B cell (primary cell): Measurements from ENCODE around the gene B4GALT7. TPM values are rescaled to one million over a fixed set of nuclear protein-coding genes. Genes with fewer than 3 reads are reported as not detected.

Experiments
- ATAC-seq: fragments of 200-7000 bp; cut with Tn5 transposase; one replicate; pipeline ENCODE4 v1.10.0; 2021; ENCODE audit warnings: low read depth, mild to moderate bottlenecking, moderate number of reproducible peaks, moderate library complexity
- CTCF ChIA-PET: fragments of 350-600 bp; sonication (Branson Sonifier 250); formaldehyde crosslinking; loops from one replicate; lab custom pipeline; 2021; ENCODE audit warnings: antibody characterized with exemption, inconsistent platforms; lab: Charles Lee
- POLR2A ChIA-PET: fragments of 350-600 bp; sonication (Branson Sonifier 250); formaldehyde crosslinking; loops from one replicate; lab custom pipeline; 2021; ENCODE audit warnings: antibody characterized with exemption; lab: Charles Lee
- DNase-seq: peaks from one replicate; pipeline ENCODE4 v3.0.0; 2013
- H2AFZ ChIP-seq: 2 replicates; pipeline ENCODE4 v1.6.1; 2012; ENCODE audit warnings: mild to moderate bottlenecking, low read depth, low read length; ENCODE audit not compliant: insufficient read depth, poor library complexity, severe bottlenecking
- H3K27ac ChIP-seq, 2 donors: 1 replicate in 1 of 2; 2 replicates in 1 of 2; pipeline ENCODE4 v1.5.1; 2012 to 2013; ENCODE audit warnings: low read length in 2 of 2, mild to moderate bottlenecking in 2 of 2, moderate library complexity in 1 of 2
- H3K27me3 ChIP-seq, 4 experiments: fragments of 200-600 bp in 1 of 4; sonication (generic) in 1 of 4; replicated peaks in 1 of 4; 1 replicate in 2 of 4; 2 replicates in 2 of 4; pipeline versions ENCODE4 v1.6.1 to v1.7.0; 2013 to 2016; ENCODE audit warnings: low read length in 3 of 4, mild to moderate bottlenecking in 2 of 4, mixed read lengths in 1 of 4, moderate library complexity in 1 of 4; ENCODE audit not compliant: insufficient read depth in 4 of 4, control insufficient read depth in 3 of 4; ENCODE audit errors: control extremely low read depth in 1 of 4
- H3K36me3 ChIP-seq, 2 experiments: replicated peaks in 1 of 2; 1 replicate in 1 of 2; 2 replicates in 1 of 2; pipeline versions ENCODE4 v1.6.1 to v1.7.1; 2013; ENCODE audit warnings: low read length in 1 of 2; ENCODE audit not compliant: insufficient read depth in 2 of 2, control insufficient read depth in 1 of 2; ENCODE audit errors: control extremely low read depth in 1 of 2, extremely low read depth in 1 of 2
- H3K4me1 ChIP-seq, 2 donors: fragments of 200-600 bp in 1 of 2; sonication (generic) in 1 of 2; 1 replicate in 1 of 2; 2 replicates in 1 of 2; pipeline versions ENCODE4 v1.5.1 to v1.6.1; 2013 to 2017; ENCODE audit warnings: low read length in 2 of 2; ENCODE audit not compliant: control insufficient read depth in 2 of 2, insufficient read depth in 2 of 2
- H3K4me2 ChIP-seq: replicated peaks from 2 replicates; pipeline ENCODE3; 2012; ENCODE audit warnings: mild to moderate bottlenecking, low read depth, low read length; ENCODE audit not compliant: poor library complexity, severe bottlenecking
- H3K4me3 ChIP-seq, 5 experiments: fragments of 200-600 bp in 1 of 5; sonication (generic) in 1 of 5; 1 replicate in 3 of 5; 2 replicates in 2 of 5; pipeline versions ENCODE4 v1.5.1 to v1.7.0; 2011 to 2016; ENCODE audit warnings: low read length in 4 of 5, mild to moderate bottlenecking in 4 of 5, low read depth in 2 of 5, control low read depth in 1 of 5, moderate library complexity in 1 of 5; ENCODE audit not compliant: insufficient read depth in 1 of 5; ENCODE audit errors: control extremely low read depth in 1 of 5, extremely low read depth in 1 of 5
- H3K79me2 ChIP-seq: fragments of 200-600 bp; sonication (generic); one replicate; pipeline ENCODE4 v1.6.0; 2016; ENCODE audit warnings: low read length; ENCODE audit not compliant: control insufficient read depth, insufficient read depth
- H3K9ac ChIP-seq: fragments of 200-600 bp; sonication (generic); 2 replicates; pipeline ENCODE4 v1.6.1; 2017; ENCODE audit warnings: mild to moderate bottlenecking, low read length, moderate library complexity
- H3K9me3 ChIP-seq, 3 donors: one replicate each; pipeline versions ENCODE4 v1.6.1 to v1.7.1; 2013; ENCODE audit warnings: low read length in 2 of 3; ENCODE audit not compliant: control insufficient read depth in 2 of 3, insufficient read depth in 1 of 3; ENCODE audit errors: control extremely low read depth in 1 of 3
- H4K20me1 ChIP-seq: 2 replicates; pipeline ENCODE4 v1.6.0; 2012; ENCODE audit warnings: mild to moderate bottlenecking, low read length; ENCODE audit not compliant: insufficient read depth, control insufficient read depth, poor library complexity, severe bottlenecking
- H3K27ac Mint-ChIP-seq: one replicate; pipeline ENCODE4 v1.8.0; 2021; ENCODE audit warnings: mixed read lengths
- H3K27me3 Mint-ChIP-seq: one replicate; pipeline ENCODE4 v1.8.0; 2021; ENCODE audit warnings: mixed read lengths
- H3K4me1 Mint-ChIP-seq: one replicate; pipeline ENCODE4 v1.8.0; 2021; ENCODE audit warnings: mixed read lengths
- H3K4me3 Mint-ChIP-seq: one replicate; pipeline ENCODE4 v1.8.0; 2021; ENCODE audit warnings: mixed read lengths
- H3K9me3 Mint-ChIP-seq: one replicate; pipeline ENCODE4 v1.8.0; 2022; ENCODE audit warnings: mixed read lengths; ENCODE audit not compliant: insufficient read depth
- EZH2 ChIP-seq: IDR thresholded peaks from 2 replicates; pipeline ENCODE4 v1.6.1; 2012; ENCODE audit warnings: borderline replicate concordance, low read depth, mild to moderate bottlenecking, moderate library complexity, low read length; ENCODE audit not compliant: insufficient read depth, poor library complexity, severe bottlenecking
- WGBS: methylation state at CpG from one replicate; pipeline ENCODE4 v1.1.5; 2013; ENCODE audit warnings: missing lambda C conversion rate; ENCODE audit not compliant: insufficient coverage; 5-methylcytosine and 5-hydroxymethylcytosine counted together
- intact Hi-C: fragments of 100-400 bp; cut with micrococcal nuclease; formaldehyde crosslinking; loops from one replicate; pipeline ENCODE4 v1.10.0; 2022
- polyA plus RNA-seq: library from polyadenylated mRNA; depleted of rRNA; stranded (reverse); fragments of >200 nt; gene quantifications from 2 replicates; pipeline ENCODE4 v1.2.3, GENCODE V29; 2012
- total RNA-seq, 2 donors: library from RNA; stranded (reverse); fragments of 120-200 nt in 1 of 2; gene quantifications; 1 replicate in 1 of 2; 2 replicates in 1 of 2; pipeline versions ENCODE4 v1.2.3 to v1.2.4, GENCODE V29; 2013 to 2022
- TF ChIP-seq, protein P1 (sequence below): fragments of 200-600 bp; IDR thresholded peaks from one replicate; pipeline ENCODE4 v1.8.0; 2022; ENCODE audit warnings: antibody characterized with exemption, mild to moderate bottlenecking

The B4GALT7 gene
- total and polyA plus RNA-seq, 2 donors (not counting 1 experiment from before 2014, with no cell fraction given) = 27.0 to 41.8 TPM

DNA sequence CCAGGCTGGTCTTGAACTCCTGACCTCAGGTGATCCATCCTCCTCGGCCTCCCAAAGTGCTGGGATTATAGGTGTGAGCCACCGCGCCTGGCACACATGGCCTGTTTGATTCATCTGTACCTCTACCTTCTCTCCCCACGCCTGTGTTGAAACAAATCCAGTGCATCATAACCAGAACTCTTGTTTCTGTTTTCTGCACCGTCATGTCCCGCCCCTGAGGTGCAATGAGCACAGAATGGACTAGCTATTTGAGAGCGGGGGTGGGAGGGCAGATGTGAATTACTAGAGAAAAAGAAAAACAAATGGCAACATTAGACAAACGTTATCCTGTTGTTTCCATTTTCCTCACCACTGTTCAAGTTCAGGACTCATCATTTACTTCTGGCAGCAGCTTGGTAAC lies 34.9 kb upstream of the B4GALT7 start:
- WGBS = no CpG with 5 or more reads among the region's 8 CpGs
- Histone ChIP-seq H3K36me3 (no peaks in the 10 kb centered on the region), H3K79me2 (no peaks in the 10 kb centered on the region), H3K27me3 (peaks cover 0 to 9% (median 0%) of the 10 kb centered on the region in 4 experiments), H3K4me1 (no peaks in the 10 kb centered on the region), H2AFZ (no peak overlapping the region), H3K9me3 (peaks cover 0 to 4% (median 0%) of the 10 kb centered on the region in 3 donors), H3K9ac (no peak overlapping the region), H4K20me1 (no peaks in the 10 kb centered on the region), H3K4me2 (no peak overlapping the region), H3K4me3 (no peak overlapping the region), H3K27ac (no peak overlapping the region)
- no peaks in the 10 kb centered on the region for H3K4me1 Mint-ChIP-seq
- TF ChIP-seq, protein P1, sequence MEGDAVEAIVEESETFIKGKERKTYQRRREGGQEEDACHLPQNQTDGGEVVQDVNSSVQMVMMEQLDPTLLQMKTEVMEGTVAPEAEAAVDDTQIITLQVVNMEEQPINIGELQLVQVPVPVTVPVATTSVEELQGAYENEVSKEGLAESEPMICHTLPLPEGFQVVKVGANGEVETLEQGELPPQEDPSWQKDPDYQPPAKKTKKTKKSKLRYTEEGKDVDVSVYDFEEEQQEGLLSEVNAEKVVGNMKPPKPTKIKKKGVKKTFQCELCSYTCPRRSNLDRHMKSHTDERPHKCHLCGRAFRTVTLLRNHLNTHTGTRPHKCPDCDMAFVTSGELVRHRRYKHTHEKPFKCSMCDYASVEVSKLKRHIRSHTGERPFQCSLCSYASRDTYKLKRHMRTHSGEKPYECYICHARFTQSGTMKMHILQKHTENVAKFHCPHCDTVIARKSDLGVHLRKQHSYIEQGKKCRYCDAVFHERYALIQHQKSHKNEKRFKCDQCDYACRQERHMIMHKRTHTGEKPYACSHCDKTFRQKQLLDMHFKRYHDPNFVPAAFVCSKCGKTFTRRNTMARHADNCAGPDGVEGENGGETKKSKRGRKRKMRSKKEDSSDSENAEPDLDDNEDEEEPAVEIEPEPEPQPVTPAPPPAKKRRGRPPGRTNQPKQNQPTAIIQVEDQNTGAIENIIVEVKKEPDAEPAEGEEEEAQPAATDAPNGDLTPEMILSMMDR = no peak
- no peak for TF ChIP-seq EZH2
- POLR2A ChIA-PET = no interaction called here
- CTCF ChIA-PET = interaction anchor here (1.1 kb wide), 1 partner anchor 11 kb away, joined by 3 read pairs; no protein-coding TSS in a partner anchor
- no peaks in the 10 kb centered on the region for H3K9me3 Mint-ChIP-seq
- H3K4me3 Mint-ChIP-seq = no peak overlapping the region
- no peak for DNase-seq
- ATAC-seq = no peak
- no peak overlapping the region for H3K27ac Mint-ChIP-seq
- peaks cover 20% of the 10 kb centered on the region for H3K27me3 Mint-ChIP-seq
- intact Hi-C loops = no loop called here

DNA sequence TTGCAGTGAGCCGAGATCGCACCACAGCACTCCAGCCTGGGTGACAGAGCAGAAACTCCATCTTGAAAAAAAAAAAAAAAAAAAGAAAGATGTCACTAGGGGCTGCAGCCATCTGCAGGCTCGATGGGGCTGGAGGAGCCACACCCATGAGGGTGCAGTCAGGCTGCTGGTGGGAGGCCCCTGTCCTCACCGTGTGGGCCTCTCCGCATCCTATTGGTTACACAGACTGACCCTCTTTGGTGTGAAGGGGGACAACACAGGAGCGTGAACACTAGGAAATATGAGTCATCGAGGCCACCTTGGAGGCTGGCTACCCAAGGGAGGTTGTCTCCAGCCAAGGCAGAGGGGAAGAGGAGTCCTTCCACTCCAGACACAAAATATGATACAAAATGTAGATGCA lies 31.6 kb upstream of the B4GALT7 start:
- TF ChIP-seq EZH2 = no peak
- TF ChIP-seq, protein P1 = no peak
- ChIA-PET POLR2A (no interaction called here), CTCF (no interaction called here)
- DNase-seq (no peak), ATAC-seq (no peak)
- Histone ChIP-seq H2AFZ (no peak overlapping the region), H3K4me3 (no peak overlapping the region), H3K4me2 (no peak overlapping the region), H3K9me3 (peaks cover 0 to 2% (median 0%) of the 10 kb centered on the region in 3 donors), H3K27ac (no peak overlapping the region), H4K20me1 (no peaks in the 10 kb centered on the region), H3K27me3 (peaks cover 0 to 9% (median 0%) of the 10 kb centered on the region in 4 experiments), H3K36me3 (no peaks in the 10 kb centered on the region), H3K4me1 (no peaks in the 10 kb centered on the region), H3K79me2 (no peaks in the 10 kb centered on the region), H3K9ac (no peak overlapping the region)
- Mint-ChIP-seq H3K9me3 (no peaks in the 10 kb centered on the region), H3K4me1 (no peaks in the 10 kb centered on the region), H3K27me3 (peaks cover 20% of the 10 kb centered on the region), H3K4me3 (no peak overlapping the region), H3K27ac (no peak overlapping the region)
- intact Hi-C loops = no loop called here
- whole genome bisulfite sequencing = 88% methylated on average over 5 of the region's 7 CpGs
